Glutamatergic neuron (in vitro differentiated cells): Measurements from ENCODE around the gene PEX12. TPM values are rescaled to one million over a fixed set of nuclear protein-coding genes. Genes with fewer than 3 reads are reported as not detected.

ENCODE experiments used
- DNase-seq: peaks from one replicate; pipeline ENCODE4 v3.0.0; 2022
- H3K27ac Mint-ChIP-seq: one replicate; pipeline ENCODE4 v1.8.0; 2020; ENCODE audit warnings: mild to moderate bottlenecking, mixed read lengths, inconsistent platforms; ENCODE audit not compliant: unreplicated experiment
- H3K27me3 Mint-ChIP-seq: one replicate; pipeline ENCODE4 v1.8.0; 2020; ENCODE audit warnings: mild to moderate bottlenecking, moderate library complexity, mixed read lengths, inconsistent platforms; ENCODE audit not compliant: unreplicated experiment
- H3K36me3 Mint-ChIP-seq: one replicate; pipeline ENCODE4 v1.8.0; 2020; ENCODE audit warnings: mild to moderate bottlenecking, mixed read lengths, inconsistent platforms; ENCODE audit not compliant: unreplicated experiment
- H3K4me1 Mint-ChIP-seq: one replicate; pipeline ENCODE4 v1.8.0; 2020; ENCODE audit warnings: mild to moderate bottlenecking, low read depth, mixed read lengths, inconsistent platforms; ENCODE audit not compliant: unreplicated experiment
- H3K4me3 Mint-ChIP-seq: one replicate; pipeline ENCODE4 v1.8.0; 2020; ENCODE audit warnings: mild to moderate bottlenecking, mixed read lengths, inconsistent platforms; ENCODE audit not compliant: unreplicated experiment
- H3K9me3 Mint-ChIP-seq: one replicate; pipeline ENCODE4 v1.8.0; 2020; ENCODE audit warnings: mild to moderate bottlenecking, moderate library complexity, mixed read lengths, inconsistent platforms; ENCODE audit not compliant: unreplicated experiment
- CTCF ChIP-seq: fragments of 200-600 bp; sonication (generic); IDR thresholded peaks from one replicate; pipeline ENCODE4 v1.5.0; 2021; ENCODE audit not compliant: partially characterized antibody, unreplicated experiment
- total RNA-seq: library from RNA; stranded (reverse); fragmentation: NEBNext Ultra II Directional; extraction: Animal tissue kit (Norgen Biotek cat#: 25700); gene quantifications from one replicate; pipeline ENCODE4 v1.2.1, GENCODE V29; 2021; ENCODE audit not compliant: unreplicated experiment

Gene PEX12
- total RNA-seq, 1 donor from 2014 or later: 3.1 TPM

- DNase-seq: no peak
- no peak overlapping the region for H3K4me3 Mint-ChIP-seq
- H3K36me3 Mint-ChIP-seq: no peaks in the 10 kb centered on the region
- no peak overlapping the region for H3K27ac Mint-ChIP-seq
- no peaks in the 10 kb centered on the region for H3K4me1 Mint-ChIP-seq
- H3K27me3 Mint-ChIP-seq: peaks cover 2% of the 10 kb centered on the region
- no peak for TF ChIP-seq CTCF
- no peaks in the 10 kb centered on the region for H3K9me3 Mint-ChIP-seq
These were observed 17.7 kb upstream of the PEX12 start for GRCh38 chr17:35596072-35596471.

GRCh38 chr17:35588196-35588920 is 10.0 kb upstream of the PEX12 start:
- Mint-ChIP-seq H3K9me3 (peaks cover 14% of the 10 kb centered on the region), H3K36me3 (no peaks in the 10 kb centered on the region), H3K27ac (peak overlapping the region; percentile 100), H3K4me3 (peak overlapping the region; percentile 100), H3K27me3 (peaks cover 13% of the 10 kb centered on the region), H3K4me1 (peaks cover 14% of the 10 kb centered on the region)
- DNase-seq: no peak
- TF ChIP-seq CTCF: no peak

- DNase-seq: peak; percentile 96
- TF ChIP-seq CTCF: no peak
- H3K27ac Mint-ChIP-seq: peak within 1 kb of the TSS; percentile 100
- H3K4me3 Mint-ChIP-seq: peak within 1 kb of the TSS; percentile 100
- peaks cover 14% of the 10 kb centered on the region for H3K4me1 Mint-ChIP-seq
- H3K36me3 Mint-ChIP-seq: no peaks in the 10 kb centered on the region
- peaks cover 13% of the 10 kb centered on the region for H3K27me3 Mint-ChIP-seq
- H3K9me3 Mint-ChIP-seq: peaks cover 14% of the 10 kb centered on the region
These were observed 8.9 kb upstream of the PEX12 start, which contains the start of gene AP2B1 for GRCh38 chr17:35587074-35587961. TSS of gene AP2B1 (plus strand) at chr17:35587322. CDS start at chr17:35594031, 6,709 bp downstream.

- peaks cover 13% of the 10 kb centered on the region for H3K27me3 Mint-ChIP-seq
- no peak for TF ChIP-seq CTCF
- H3K36me3 Mint-ChIP-seq: no peaks in the 10 kb centered on the region
- H3K9me3 Mint-ChIP-seq: peaks cover 14% of the 10 kb centered on the region
- DNase-seq: no peak
- H3K27ac Mint-ChIP-seq: peak overlapping the region; percentile 100
- H3K4me1 Mint-ChIP-seq: peaks cover 14% of the 10 kb centered on the region
- H3K4me3 Mint-ChIP-seq: peak overlapping the region; percentile 100
These were observed 8.2 kb upstream of the PEX12 start for GRCh38 chr17:35586569-35587073.
